ENCODE results near the gene CPSF6.
"Not testable (repeated sequence)": the region's sequence is repeated elsewhere in the genome, so short reads cannot be mapped to it uniquely, and the experiment has no call there.

CPSF6 gene

DNA sequence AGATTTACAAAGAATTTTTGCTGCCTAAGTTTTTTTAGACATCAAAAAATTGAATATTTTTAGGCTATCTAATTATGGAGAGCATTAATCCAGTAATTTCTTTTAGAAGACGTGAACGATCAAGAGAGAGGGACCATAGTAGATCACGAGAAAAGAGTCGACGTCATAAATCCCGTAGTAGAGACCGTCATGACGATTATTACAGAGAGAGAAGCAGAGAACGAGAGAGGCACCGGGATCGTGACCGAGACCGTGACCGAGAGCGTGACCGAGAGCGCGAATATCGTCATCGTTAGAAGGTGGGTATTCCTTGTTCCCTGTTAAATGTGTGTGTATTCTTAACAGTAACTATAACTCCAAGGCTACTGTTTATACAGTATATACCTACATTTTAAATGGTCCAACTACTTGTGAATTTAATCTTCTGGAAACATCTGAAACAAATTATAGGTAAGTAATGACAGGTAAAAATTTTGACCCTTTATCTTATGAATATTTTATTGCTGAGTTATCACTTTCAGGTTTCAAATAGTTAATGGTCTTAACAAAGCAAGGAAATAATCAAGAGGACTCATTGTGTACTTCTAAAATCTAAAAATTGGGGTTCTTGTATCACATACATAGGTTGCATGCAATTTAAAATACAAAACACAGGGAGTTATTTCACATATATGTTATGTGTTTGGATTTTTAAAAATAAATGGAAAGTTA is 23.1 kb downstream of the CPSF6 start:
- FAIRE-seq = no peak

DNA sequence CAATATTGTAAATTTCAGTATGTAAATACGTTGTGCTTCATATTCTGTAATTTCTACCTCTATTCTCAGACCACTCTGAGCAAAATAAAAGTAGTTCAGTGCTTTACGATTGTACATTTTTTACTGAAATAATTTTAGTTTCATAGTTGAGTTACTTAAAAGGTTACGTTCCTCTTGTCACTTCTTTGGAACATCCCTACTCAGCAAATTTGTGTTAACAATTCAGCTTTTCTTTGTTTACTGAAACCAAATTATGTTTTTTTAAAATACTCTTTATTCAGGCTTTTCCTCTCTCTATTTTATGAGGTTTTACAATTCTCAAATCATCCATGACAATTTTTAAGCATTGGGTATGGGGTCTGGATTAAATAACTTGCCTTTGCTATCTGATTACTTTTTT is 25.8 kb downstream of the CPSF6 start:
- no peak for FAIRE-seq

- not testable (repeated sequence) for FAIRE-seq
These were observed 26.3 kb downstream of the CPSF6 start for GRCh38 chr12:69265633-69266032.

DNA sequence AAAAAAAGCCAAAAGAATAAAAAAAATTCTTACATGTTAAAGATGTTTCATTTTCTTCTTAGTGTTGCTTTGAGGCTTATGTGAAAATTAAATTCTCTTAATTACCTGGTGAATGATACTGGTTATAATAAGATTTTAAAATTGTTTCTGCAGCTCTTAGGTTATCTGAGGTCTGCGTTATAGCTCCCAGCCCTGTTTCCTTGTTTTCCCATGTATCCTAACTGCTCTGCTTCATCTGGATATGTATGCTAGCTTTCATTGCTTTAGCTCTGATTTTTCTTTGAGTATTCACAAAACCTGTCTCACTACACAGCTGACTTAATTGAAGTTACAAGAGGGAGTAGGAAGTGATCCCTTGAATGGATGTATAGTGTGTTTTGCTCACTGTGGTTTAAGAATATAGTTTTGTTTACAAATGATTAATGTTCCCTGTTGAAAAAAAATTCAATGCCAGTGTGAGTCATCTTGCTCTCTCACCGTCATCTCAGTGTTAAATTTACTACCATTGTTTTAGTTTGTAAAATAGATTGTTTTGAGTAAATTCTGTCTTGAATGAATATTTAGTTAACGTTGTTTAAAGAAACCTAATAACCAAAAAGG is 26.8 kb downstream of the CPSF6 start:
- no peak for FAIRE-seq

GRCh38 chr12:69269736-69270135 is 30.4 kb downstream of the CPSF6 start:
- FAIRE-seq = no peak

DNA sequence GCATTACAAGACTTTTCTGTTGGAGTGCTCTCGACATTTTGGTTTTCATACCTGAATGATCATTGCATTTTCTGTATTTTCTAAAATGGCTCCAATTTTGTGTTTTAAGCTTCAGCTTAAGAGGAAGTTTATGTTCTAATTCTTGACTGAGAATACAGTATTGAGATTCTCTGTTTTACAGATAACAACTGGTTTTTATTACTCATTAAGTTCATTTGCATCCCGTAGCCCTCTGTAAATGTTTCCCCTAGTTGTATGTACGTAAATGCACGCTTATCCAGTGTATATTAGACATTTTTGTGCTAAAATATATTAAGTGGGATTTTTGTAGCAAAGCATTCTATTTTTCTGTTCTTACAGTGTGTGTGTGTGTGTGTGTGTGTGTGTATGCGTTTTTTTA is 33.1 kb downstream of the CPSF6 start:
- FAIRE-seq = no peak

DNA sequence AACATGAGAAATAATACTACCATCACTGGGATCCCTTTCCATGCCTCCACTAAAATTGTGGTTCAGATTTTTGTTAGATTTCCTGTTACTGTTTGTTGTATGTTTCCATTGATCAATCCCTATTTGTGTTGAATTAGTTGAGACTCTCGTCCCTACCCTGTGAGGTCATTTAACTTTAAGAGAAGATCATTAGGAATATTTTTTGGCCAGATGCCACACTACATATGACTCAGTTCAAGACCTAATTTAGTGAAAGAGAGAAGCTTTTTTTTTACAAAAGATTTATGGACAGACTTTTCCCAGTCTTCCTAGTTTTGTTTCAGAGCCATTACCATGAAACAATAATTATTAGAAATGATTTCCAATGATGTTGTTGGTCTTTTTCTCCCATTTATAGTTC is 35.5 kb downstream of the CPSF6 start:
- no peak for FAIRE-seq

DNA sequence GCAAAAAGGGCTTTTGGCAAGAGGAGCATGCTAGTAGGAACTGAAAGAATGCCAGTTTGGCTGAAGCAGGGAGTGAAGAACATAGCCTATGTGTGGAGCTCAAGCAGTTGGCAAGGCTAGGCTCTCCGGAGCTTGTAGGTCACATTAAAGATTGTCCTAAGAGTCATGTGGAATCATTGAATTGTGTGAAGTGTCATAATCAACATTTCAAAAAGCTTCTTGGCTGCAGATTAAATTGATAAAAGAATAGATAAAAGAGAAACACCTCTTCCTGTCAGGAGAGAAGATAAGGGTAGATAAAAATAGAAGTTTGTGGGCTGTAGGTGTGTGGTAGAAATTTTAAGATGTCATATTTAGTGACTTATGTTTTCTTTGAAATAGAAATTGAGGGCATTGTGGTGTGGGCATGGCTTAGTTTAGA is 36.1 kb downstream of the CPSF6 start:
- no peak for FAIRE-seq

DNA sequence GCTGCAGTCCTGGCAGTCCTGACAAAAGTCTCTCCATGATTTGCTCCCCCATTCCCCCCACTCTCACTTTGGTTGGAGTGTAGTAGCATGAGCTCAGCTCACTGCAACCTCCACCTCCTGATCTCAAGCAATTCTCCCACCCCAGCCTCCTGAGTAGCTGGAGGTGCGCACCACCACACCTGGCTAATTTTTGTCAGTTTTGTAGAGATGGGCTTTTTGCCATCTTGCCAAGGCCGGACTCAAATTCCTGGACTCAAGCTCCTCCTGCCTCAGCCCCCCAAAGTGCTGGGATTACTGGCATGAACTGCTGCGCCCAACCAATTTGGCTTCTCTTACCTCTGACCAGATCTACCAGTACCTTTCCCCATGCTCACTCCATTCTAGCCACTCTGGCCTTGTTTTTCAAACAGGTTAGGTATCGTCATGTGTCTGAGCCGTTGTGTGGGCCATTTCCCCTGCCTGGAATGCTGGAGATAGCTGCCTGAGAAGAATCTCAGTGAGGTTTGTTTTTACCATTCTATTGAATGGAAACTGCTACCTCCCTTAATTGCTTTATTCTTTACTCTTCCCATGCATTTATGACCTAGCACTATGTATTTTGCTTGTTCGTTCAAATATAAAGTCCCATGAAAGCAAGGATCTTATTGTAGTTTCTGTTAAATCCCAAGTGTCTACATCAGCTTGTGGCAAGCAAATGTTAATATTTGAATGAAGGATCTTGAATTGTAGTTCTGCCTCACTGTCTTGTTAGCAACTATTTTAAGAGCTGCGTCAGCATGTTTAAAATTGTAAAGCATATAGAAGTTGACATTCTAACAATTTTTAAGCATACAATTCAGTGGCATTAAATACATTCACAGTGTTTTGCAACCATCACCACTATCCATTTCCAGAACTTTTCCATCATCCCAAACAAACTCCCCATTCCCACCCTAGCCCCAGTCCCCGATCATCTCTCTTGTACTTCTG is 39.7 kb downstream of the CPSF6 start:
- FAIRE-seq = no peak

GRCh38 chr12:69284131-69284530 is 44.8 kb downstream of the CPSF6 start:
- FAIRE-seq = no peak

DNA sequence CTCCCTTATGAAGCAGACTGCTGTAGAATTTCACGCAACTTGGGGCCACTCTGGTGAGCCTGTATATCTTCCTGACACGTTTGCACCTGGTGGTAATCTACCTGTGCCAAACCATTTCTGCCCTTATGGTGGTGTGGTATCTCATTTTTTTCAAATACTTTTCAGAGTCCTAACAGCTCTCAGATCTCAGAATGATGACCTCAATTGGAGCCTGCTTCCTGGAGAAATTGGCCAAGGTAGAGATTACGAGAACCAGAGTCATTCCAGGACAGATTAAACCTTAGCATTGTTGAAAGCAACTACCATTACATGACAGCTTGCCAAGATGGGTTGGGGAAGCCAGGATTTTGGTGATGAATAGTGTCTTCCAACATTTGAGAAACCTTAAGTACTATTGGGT is 48.2 kb downstream of the CPSF6 start:
- no peak for FAIRE-seq

GRCh38 chr12:69290545-69291277 is 51.3 kb downstream of the CPSF6 start:
- FAIRE-seq = peak; percentile 71

DNA sequence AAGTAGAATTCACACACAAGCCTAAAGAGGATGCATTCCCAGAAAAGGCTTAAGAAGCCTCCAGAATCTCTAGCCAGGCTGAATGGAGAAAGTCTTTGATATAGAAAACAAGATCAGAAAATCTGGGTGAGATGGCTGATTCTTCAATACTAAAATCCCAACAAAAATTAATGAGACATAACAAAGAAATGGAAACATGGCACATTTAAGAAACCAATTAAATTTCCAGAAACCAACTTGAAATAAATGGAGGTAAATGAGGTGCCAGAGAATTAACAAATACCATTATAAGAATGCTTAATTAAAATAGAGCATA is 51.9 kb downstream of the CPSF6 start:
- FAIRE-seq = no peak

GRCh38 chr12:69298133-69298532 is 58.8 kb downstream of the CPSF6 start:
- no peak for FAIRE-seq

DNA sequence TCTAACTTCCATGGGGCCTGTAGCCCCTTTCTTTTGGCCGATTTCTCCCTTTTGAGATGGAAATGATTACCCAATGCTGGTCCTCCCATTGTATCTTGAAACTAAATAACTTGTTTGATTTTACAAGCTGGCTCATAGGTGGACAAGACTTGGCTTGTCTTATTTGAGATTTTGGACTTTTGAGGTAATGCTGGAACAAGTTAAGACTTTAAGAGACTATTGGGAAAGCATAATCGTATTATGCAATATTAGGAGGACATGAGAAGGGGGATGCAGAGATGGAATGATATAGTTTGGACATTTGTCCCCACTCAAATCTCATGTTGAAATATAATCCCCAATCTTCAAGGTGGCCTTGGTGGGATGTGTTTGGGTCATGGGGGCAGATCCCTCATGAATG is 59.6 kb downstream of the CPSF6 start:
- no peak for FAIRE-seq

DNA sequence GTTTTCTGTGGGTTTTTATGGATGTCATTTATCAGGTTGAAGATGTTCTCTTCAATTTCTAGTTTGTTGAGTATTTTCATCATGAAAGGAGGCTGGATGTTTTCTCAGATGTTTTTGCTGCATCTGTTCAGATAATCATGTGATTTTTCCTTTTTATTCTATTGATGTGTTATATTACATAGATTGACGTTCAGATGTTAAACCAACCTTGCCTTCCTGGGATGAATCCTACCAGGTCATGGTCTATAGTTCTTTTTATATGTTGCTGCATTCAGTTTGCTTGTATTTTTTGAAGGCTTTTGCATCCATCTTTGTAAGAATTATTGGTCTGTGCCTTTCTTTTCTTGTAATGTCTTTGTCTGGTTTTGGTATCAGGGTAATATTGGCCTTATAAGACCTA is 64.9 kb downstream of the CPSF6 start:
- FAIRE-seq = no peak

DNA sequence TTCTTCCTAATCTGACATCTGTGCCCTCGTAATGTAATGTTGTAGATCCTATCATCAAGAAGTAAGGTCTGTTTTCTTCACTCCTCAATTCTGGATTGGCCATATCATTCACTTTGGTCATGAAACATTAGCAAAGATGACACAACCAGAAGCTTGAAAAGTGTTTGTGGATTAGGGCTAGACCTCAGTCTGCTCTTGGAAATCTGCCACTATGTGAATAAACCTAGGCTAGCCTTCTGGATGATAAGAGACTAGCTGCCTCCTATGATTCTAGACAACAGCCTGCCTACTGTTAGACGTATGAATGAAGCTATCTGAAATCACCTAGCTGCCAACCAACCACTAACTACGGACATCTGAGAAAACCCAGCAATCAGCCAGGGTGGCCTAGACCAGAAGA is 70.1 kb downstream of the CPSF6 start:
- FAIRE-seq = no peak

- no peak for FAIRE-seq
These were observed 73.8 kb downstream of the CPSF6 start for GRCh38 chr12:69313209-69313608.

DNA sequence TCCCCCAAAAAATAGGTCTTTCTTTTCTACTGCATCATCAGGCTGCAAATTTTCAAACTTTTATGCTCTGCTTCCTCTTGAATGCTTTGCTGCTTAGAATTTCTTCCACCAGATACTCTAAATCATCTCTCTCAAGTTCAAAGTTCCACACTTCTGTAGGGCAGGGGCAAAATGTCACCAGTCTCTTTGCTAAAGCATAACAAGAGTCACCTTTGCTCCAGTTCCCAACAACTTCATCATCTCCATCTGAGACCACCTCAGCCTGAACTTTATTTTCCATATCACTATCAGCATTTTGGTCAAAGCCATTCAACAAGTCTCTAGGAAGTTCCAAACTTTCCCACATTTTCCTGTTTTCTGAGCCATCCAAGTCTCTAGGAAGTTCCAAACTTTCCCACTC is 77.4 kb downstream of the CPSF6 start:
- FAIRE-seq = not testable (repeated sequence)

- FAIRE-seq = not testable (repeated sequence)
These were observed 77.9 kb downstream of the CPSF6 start for GRCh38 chr12:69317233-69317632.

GRCh38 chr12:69318225-69318624 is 78.9 kb downstream of the CPSF6 start:
- no peak for FAIRE-seq

GRCh38 chr12:69321351-69321750 is 82.0 kb downstream of the CPSF6 start:
- FAIRE-seq = no peak
